Measurements from ENCODE around the gene REEP2. TPM values are rescaled to one million over a fixed set of nuclear protein-coding genes. Genes with fewer than 3 reads are reported as not detected.

Gene REEP2
- total RNA-seq, 4 donors from 2014 or later, result 0.77 to 14.1 (median 5.0) TPM

- Histone ChIP-seq H3K4me1 (no peaks in the 10 kb centered on the region), H3K9me3 (no peaks in the 10 kb centered on the region), H3K27me3 (no peaks in the 10 kb centered on the region), H3K27ac (no peak overlapping the region), H3K36me3 (no peaks in the 10 kb centered on the region), H3K4me3 (no peak overlapping the region)
- intact Hi-C loops (cut with DNase I; ENCODE audit: low total_unique reads), result no loop called here
- no peak for DNase-seq
- TF ChIP-seq CTCF (IDR thresholded peaks at IDR 0.05), result no peak
- TF ChIP-seq POLR2A (IDR thresholded peaks at IDR 0.05), result no peak
These were observed 5.4 kb downstream of the REEP2 start for GRCh38 chr5:138444078-138444773.

- no peak for DNase-seq
- intact Hi-C loops (cut with DNase I; ENCODE audit: low total_unique reads), result loop anchor here (5.0 kb wide), 1 partner anchor 57 kb away; no protein-coding TSS in a partner anchor
These were observed 6.1 kb downstream of the REEP2 start for GRCh38 chr5:138444774-138445546.

GRCh38 chr5:138445547-138446271 lies 6.9 kb downstream of the REEP2 start:
- DNase-seq, result no peak
- intact Hi-C loops (cut with DNase I; ENCODE audit: low total_unique reads), result loop anchor here (5.0 kb wide), 1 partner anchor 57 kb away; no protein-coding TSS in a partner anchor
- Histone ChIP-seq H3K36me3 (no peaks in the 10 kb centered on the region), H3K4me1 (no peaks in the 10 kb centered on the region), H3K27ac (no peak overlapping the region), H3K27me3 (no peaks in the 10 kb centered on the region), H3K4me3 (no peak overlapping the region), H3K9me3 (no peaks in the 10 kb centered on the region)
- TF ChIP-seq POLR2A (IDR thresholded peaks at IDR 0.05) (no peak), CTCF (IDR thresholded peaks at IDR 0.05) (no peak)

More at GRCh38 chr5:138444774-138445546, 6.1 kb downstream of the REEP2 start:
- no peaks in the 10 kb centered on the region for H3K36me3 ChIP-seq
- H3K27me3 ChIP-seq, result no peaks in the 10 kb centered on the region
- H3K4me1 ChIP-seq, result no peaks in the 10 kb centered on the region
- no peaks in the 10 kb centered on the region for H3K9me3 ChIP-seq
- TF ChIP-seq CTCF (IDR thresholded peaks at IDR 0.05) (no peak), POLR2A (IDR thresholded peaks at IDR 0.05) (no peak)
- H3K27ac ChIP-seq, result no peak overlapping the region
- no peak overlapping the region for H3K4me3 ChIP-seq

GRCh38 chr5:138448070-138448469 lies 9.2 kb downstream of the REEP2 start:
- DNase-seq, result peak in 1 of 2 donors; percentile 13
- Histone ChIP-seq H3K9me3 (no peaks in the 10 kb centered on the region), H3K36me3 (no peaks in the 10 kb centered on the region), H3K27me3 (no peaks in the 10 kb centered on the region), H3K4me1 (no peaks in the 10 kb centered on the region), H3K4me3 (no peak overlapping the region), H3K27ac (no peak overlapping the region)
- intact Hi-C loops (cut with DNase I; ENCODE audit: low total_unique reads), result loop anchor here (5.0 kb wide), 1 partner anchor 54 kb away; no protein-coding TSS in a partner anchor
- TF ChIP-seq CTCF (IDR thresholded peaks at IDR 0.05), result no peak
- TF ChIP-seq POLR2A (IDR thresholded peaks at IDR 0.05), result no peak

Measured in uterus (tissue), 4 donors.